Activated CD4-positive, alpha-beta T cell treated with anti-CD3 and anti-CD28 coated beads, Interleukin-2, amount 50 U/mL, for 1 hour (primary cell): ENCODE data around the gene SPTLC3.

Source experiments
- DNase-seq: peaks from one replicate; pipeline ENCODE4 v3.0.0-alpha.2; 2020

Gene SPTLC3

DNA sequence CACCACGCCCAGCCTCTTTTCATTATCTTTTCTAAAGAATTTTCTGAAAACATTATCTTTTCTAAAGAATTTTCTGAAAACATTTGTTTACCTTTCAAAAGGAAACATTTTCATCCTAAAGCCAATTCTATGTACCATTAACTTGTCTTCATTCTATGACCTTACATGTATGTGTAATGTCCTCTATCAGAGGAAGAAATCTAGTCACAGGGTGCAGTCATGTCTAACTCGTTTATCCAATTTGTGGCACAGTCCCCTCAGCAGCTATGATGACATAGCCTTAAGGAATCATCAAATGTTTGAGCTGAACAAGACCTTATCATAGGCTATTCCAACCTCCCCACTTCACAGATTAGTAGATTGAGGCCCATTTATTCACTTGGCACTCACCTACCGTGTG lies 21.5 kb upstream of the SPTLC3 start:
- DNase-seq: no peak

DNA sequence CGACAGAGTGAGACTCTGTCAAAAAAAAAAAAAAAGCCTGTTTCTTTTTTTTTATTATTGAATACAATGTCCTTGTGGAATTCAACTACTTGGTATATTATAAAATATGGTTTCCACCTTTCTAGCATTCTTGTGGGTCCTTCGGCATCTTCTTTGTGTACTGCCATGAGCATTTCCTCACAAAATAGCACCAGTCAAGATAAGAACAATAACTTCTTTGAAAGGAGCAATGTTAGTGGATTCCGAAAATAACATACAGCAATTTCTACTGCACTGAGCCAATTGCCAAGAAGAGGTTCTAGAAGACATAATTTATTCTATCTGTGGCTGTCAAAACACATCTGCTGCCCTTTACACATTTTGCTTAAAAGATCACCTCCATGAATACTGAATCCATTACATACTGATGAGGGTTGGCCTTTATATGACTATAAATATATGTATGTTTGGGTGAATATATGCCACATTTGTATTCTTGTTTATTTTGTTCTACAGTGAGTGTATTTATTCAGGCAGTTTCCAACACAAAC lies 19.1 kb upstream of the SPTLC3 start:
- DNase-seq: no peak

DNA sequence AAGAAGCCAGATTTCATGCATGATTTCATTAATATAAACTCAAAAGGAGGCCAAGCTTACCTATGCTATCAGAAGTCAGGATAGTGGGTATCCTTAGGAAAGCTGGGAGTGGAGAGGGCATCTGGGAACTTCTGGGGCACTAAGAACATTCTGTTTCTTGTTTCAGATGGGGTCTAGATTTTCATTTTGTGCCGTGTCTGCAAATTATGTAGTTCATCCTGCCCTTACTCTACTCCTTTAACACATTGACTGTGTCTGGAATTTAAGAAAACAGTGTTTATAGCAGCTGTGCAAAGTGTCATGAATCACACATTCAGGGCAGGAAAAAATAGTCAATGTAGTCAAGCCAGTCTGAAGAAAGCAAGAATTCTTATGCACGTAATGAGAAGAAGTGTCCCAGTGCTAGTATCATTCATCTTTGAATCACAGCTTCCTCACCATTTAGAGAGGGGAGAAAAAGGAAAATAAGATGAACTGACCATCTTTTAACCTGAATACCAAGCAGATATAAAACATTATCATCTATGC lies 11.6 kb upstream of the SPTLC3 start:
- no peak for DNase-seq

DNA sequence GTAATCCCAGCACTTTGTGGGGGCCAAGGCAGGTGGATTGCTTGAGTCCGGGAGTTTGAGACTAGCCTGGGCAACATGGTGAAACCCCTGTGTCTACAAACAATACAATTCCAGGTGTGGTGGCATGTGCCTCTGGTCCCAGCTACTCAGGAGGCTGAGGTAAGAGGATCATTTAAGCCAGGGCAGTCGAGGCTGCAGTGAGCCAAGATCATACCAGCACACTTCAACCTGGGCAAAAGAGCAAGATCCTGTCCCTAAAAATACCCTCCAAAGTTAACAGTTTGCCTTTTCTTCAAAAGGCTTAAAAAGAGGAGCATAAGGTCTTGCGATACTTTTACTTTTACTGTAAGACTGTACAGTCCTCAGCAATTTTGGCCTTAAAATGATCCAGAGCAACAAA lies 10.7 kb upstream of the SPTLC3 start:
- DNase-seq: no peak

DNA sequence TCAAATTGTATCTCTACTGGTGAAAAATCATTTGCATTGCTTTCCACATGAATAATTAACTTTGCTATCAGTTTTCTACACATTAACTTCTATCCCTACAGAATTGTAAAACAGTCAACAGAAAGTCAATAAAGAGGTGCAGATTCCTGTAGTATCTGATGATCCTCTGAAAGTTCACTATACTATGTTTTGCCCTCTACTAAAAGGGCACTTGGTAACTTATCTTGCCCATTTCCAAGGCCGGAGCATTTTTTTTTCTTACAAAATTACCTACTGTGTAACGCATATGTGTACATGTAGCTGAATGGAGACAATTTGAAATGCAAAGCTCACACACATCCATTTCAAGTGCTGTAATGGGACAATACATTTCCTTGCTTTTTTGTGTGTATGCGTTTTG lies 9.6 kb upstream of the SPTLC3 start:
- no peak for DNase-seq

DNA sequence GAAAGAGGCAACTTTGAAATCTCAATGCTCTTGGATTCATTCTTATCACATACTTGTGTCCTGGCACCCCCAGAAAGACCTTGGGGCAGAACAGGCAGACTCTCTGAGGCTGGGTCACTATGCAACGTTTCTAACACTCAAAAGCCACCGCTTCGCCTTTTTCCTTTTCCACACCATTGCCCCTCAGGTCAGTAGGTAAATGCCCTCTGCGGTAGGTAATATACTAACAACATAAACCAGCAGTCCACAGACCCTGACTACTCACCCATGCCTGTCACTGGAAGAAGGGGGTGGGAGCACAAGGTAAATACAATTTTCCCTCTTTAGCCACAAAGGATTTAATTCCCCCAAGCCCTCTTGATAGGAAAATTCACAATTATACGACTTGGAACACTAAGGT lies 6.5 kb upstream of the SPTLC3 start:
- DNase-seq: no peak

DNA sequence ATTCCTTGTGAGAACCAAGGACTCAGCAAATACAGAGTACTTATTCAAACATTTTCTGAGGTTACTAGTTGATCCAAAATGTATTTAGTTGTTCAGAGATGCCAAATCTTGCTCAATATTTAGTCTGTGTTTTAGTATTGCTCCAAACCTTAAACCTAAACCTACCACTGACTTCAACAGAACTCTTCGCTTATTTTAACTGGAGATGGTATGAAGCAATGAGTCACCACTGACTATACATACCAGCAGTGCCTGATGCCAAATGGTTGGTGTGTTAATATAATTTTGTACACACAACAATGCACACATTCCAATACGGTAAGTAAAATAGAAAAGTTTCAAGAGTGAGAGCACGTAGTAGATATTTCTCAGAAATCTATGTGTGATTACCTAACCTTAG lies 1.9 kb upstream of the SPTLC3 start:
- DNase-seq: no peak

DNA sequence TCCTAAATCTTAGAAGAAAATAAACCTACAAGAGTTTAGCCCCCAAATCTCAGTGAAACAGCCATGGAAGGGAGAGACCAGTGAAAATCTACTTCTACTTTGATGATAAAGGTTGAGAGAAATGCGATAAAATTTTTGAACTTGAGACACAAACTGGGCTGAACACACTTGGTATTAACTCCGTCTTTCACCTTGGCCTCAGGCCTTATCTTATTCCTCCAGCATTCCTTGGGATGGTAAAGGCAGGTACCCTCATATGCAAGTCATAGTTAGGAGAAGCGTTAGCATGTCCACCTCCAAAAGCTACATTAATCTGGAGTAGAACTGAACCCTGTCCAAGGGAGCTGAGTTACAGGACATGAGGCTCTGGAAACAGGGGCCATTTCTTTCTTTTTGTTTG lies 1.2 kb upstream of the SPTLC3 start:
- DNase-seq: no peak

DNA sequence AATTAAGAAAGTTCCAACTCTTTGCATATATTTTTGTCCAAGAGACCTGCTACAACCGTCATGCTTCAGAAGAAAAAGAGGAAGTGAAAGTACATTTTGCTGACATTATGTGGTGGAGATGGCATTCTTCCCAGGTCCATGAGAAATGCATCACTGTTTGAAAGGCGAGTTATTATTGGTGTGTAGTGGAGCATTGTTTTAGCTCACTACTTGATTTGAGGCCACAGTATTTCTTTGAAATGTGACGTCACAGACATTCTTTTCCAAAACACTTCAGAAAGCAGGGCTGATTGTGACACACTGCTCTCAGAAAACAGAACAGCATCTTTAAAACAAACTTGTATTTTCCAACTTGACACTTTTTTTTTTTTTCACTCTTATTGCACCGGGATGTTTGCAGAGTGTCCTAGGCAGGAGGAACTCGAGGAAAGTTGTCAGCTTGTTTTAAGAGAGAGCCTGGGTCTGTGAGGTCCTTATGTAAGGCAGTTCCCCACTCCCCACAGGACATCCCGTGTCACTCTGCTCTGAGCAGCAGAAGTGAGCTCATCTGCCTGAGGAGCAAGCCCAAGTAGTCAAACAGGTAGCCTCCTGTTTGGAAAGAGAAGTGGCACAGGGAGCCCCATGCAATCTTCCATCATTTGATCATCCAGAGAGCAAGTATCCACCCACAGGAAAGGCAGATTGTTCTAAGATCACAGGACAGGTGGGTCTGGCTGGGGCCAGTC lies 1.1 kb downstream of the SPTLC3 start:
- no peak for DNase-seq

DNA sequence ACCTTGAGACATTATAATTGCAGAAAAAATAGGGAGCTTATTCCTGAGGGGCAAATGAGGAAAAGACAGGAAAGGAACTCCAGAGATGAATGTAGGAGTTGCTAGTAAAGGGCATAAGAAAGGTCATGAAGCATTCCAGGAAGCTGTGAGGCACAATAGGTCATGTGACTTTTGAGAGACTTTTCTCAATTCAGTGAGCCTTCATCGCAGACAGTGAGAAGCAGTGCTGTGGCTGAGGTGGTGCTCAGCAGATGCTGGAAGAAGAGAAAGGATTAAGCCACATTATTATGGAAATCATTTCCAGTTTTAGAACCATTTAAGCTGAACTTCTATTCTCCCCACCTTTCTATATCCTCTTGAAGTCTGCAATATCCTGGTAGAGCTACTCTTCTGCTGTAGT lies 4.1 kb downstream of the SPTLC3 start:
- no peak for DNase-seq

DNA sequence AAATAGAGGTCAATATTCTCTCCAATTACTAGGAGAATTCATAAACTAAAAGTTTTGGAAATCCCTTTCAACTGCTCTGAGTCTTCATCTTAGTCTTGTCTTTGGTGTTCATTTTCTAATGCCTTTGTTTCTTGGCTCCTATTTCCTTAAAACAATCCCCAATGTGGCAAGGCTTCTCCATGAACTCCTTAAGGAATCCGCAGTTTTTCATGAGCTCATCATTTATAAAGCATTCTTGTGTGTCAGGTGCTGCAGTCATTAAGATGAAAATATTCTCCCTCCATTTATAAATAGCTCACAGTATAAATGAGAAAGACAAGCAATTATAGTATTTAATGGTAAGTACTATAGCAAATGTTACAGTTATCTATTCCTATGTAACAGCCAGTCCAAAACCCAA lies 4.6 kb downstream of the SPTLC3 start:
- no peak for DNase-seq

DNA sequence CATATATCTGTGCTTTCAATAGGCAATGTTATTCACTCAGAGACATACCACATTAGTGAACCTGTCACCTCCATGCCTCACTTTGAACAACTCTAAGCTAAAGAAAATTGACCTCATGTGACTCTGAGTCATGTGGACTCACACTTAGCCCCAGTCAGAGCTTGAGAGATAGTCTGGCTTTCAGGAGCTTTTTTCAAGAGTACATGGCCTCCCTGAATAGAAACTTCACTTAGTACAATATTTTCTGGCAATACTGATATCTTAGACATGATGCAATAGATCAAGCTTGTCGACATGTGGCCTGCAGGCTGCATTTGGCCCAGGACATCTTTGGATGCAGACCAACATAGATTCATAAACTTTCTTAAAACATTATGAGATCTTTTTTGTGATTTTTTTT lies 8.5 kb downstream of the SPTLC3 start:
- no peak for DNase-seq

DNA sequence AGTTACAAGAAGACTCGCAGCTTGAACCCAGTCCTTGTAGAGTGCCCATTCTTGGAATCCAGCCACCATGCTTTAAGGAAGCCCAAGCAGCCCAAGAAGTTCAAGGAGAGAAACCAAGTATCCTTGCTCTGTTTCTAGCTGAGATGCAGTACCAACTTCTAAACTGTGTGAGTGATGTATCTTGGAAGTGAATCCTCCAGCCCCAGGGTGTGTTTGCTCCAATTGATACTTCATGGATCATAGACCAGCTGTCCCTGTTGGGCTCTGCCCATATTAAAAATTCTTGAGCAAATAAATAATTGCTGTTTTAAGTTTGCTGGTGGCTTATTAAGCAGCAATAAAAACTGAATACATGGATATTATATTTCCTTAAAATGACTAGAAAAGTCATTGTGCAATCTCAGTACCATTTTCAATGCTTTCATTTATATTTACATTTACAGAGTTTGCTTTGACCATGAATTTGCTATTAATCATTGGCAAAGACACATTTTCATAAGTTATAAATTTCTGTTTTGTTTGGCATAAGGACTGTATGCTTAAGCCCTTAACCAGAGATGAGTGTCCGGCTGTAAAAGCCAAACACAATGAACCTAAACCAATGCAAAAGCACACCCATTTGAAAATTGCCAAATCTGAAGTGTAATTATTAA lies 9.2 kb downstream of the SPTLC3 start:
- no peak for DNase-seq

DNA sequence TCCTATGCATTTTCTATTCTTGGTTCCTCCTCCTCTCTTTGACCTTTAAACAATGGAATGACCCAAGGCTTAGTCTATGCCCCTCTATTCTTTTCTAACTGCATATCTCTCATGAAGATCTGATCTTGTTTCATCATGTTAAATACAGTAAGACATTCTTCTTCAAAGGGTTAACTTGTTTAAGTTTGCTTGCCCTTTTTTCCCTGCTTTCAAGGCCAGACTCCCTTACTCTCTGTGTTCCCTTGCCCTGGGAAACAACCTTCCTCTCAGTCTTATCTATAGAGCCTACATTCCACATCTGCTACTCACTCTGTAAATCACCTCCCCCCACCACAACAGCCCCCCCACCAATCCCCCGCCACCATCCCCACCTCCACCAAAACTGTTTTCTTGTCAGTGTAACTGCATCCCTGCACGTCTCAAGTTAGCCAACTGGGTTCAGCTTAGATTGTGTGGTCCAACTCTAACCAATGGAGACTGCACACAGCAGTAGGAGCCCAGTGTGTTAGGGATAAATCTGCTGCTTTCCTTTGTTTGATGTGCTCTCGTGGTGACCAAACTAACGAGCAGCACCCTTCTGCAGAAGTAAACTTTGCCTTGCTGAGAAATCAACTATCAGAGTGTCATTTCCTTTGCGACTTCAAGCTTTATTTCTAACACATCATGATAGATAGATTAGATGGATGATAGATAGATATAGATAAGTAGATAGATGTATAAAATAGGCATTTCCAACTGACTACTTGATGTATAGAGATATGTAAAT lies 12.6 kb downstream of the SPTLC3 start:
- DNase-seq: no peak

DNA sequence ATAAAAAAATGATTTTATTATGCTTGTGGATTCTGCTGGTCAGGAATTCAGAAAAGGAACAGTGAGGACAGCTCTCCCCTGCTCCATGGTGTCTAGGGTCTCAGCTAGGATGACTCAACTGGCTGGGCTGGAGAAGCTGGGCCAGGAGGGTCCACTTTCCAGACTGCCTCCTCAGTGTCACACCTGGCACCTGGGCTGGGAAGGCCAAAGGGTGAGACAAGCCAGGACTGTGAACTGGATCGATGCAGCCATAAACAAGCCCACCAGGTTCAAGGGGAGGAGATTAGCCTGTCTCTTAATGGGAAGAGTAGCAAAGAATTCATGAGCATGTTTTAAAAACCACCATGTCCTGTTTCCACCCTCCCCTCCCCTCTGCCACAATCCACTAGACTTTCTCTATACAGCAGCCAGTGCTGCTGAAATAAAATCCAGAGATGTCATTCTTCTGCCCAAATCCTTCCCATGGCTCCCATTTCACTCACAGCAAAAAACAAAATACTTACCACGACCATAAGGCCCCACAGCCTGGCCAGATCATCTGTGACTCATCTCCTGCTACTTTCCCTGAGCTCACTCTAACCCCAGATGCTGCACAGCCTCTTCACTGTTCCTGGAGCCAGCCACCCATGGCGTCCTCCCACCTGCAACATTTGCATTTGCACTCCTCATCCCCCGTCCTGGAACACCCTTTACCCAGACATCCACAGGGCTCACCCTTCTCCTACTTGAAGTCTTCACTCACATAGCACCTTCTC lies 13.8 kb downstream of the SPTLC3 start:
- no peak for DNase-seq

DNA sequence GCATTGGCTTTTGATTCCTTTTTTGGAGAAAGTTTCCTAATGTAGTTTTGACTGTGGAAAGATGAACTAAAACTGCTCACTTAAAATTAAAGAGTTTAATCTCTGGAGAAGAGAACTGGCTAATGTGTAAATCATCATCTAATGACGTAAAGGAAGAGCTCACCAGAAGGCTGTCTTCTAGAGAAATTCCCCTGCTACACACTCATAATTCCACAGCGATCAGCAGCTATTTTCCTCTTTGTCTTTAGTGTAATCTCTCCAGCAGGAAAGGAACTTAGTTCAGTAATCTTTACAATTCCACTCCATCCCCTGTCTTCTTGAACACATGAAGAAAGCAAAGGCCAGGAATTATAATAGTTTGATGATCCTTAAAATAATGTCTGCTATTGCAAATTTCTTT lies 15.8 kb downstream of the SPTLC3 start:
- DNase-seq: no peak

DNA sequence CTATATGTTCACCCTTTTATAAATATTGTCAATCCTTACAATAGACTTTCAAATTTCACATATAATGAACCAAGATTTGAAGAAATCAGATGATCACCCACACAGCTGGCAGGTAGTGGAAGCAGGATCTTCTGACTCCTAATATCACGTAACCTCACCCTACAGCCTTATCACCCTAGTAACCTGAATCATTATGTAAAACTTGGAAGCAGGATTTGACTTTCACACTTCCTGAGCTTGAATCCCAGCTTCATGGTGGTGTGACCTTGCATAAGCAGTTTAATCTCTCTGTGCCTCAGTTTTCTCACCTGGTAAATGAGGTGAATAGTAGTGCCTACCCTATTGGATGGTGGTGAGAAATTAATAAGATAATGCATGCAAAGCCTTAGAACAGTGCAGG lies 16.4 kb downstream of the SPTLC3 start:
- no peak for DNase-seq

DNA sequence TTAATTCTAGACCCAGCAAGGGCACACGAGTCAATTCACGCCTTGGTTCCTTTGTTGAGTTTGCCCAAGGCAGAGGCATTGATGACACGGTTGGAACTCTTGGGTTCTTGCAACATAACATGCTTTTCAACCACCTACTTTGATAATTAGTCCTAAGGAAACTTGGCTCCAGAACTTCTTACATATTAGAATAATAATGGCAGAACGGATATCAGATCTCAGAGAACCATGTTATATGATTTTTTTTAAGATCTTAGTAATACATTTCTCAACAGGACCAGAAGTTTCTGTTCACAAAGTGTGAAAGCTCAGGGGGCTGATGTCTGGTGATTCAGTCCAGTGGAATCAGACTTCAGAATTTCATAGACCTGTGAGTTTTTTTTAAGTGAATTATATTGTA lies 19.2 kb downstream of the SPTLC3 start:
- DNase-seq: no peak

DNA sequence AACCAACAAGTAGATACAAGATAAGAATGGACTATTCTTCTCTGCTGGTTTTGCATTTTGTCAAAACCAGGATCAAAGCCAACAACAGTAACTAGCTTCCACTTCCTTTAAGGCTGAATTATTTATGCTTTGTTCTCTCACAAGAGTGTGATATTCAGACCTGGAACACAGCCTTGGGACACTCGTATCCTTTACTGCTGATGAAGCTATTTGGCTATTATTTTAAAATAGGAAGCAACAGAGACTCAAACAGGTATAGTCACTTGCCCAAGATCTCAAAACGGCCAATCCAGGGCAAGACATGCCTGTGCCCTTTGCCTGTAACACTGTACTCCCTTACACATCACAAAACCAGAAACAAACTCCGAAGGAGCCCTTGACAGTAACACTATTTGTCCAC lies 19.9 kb downstream of the SPTLC3 start:
- no peak for DNase-seq

DNA sequence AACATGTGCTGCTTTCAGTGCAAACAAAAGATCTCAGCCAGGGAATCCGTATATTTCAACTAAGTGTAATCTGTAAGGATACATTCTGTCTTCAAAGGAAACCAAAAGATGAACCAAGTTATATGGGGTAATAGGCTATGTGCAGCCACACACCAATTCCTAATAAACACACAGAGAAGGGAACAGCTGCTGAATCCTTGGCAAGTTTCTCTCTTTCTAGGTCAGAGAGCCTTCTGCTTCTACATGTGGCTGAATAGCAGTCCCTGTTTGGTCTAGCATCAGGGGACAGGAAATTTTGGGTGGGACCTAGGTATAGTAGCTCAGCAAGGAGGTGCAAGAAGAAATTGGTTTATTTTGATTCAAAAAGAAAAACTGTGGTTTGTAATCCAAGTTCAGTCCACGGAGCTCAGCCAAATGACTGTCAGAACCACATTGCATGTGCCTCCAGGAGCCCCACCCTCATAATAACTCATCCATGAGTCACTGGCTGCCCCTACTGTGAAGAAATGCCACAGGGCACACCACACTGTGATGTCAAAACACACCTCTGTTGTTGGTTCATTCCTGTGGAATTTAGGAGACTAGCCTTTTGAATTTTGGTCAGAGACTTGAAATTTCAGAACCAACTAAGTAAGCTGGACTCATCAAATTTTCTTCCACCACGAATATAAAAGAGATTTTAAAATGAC lies 21.1 kb downstream of the SPTLC3 start:
- DNase-seq: no peak

DNA sequence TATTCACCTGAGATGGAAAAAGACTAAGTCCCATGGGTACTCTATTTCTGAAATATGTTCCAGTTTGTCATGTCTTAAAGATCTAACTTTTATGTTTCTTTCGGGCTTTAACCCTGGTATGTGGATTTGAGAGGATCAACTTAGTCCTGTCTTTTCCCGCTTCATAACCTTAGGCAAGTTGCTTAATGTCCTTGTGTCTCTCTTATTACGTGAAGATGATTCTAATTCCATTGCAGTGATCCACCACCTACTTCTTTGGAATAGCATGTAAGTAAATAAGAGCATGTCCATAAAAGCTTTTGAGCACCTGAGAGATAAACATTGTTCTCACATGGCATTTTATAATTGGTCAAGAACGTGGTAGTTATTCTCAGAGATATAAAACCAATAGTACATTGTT lies 23.0 kb downstream of the SPTLC3 start:
- no peak for DNase-seq

DNA sequence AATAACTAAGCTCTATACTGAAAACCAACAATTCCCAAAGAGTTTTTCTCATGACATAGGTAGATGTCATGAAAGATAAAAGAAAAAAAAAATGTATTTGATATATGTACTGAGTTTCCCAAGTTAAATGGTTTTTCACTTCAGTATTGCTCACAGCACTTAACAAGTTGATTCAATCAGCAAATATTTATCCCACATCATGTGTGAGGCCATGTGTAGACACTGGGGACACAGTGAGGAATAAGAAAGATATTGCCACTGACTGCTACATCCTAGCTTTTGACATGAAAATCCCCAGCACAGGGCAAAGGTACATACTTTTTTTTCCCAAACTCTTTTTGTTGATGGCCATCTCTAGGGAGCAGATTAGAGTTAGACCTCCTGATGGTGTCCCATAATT lies 25.3 kb downstream of the SPTLC3 start:
- DNase-seq: no peak
